GM23338 (cell line): ENCODE results near the gene GADD45GIP1. TPM values are rescaled to one million over a fixed set of nuclear protein-coding genes. Genes with fewer than 3 reads are reported as not detected.

Experiments used
- ATAC-seq: fragments of 200-7000 bp; cut with Tn5 transposase; 3 replicates; pipeline ENCODE4 v1.9.1; 2020
- DNase-seq: peaks from one replicate; pipeline ENCODE4 v3.0.0-alpha.2; 2015; ENCODE audit warnings: low spot score
- H2AFZ ChIP-seq: fragments of 200-600 bp; sonication (generic); 2 replicates; pipeline ENCODE4 v1.8.0; 2016; ENCODE audit warnings: antibody characterized with exemption, mild to moderate bottlenecking, moderate library complexity
- H3F3A ChIP-seq: fragments of 200-600 bp; sonication (generic); replicated peaks from 2 replicates; pipeline ENCODE4 v1.8.0; 2017; ENCODE audit warnings: antibody characterized with exemption, mixed run types, low read depth
- H3K27ac ChIP-seq: fragments of 200-600 bp; sonication (generic); 2 replicates; pipeline ENCODE4 v1.6.1; 2016; ENCODE audit warnings: low read depth
- H3K27me3 ChIP-seq: fragments of 200-600 bp; sonication (generic); 2 replicates; pipeline ENCODE4 v1.8.0; 2016; ENCODE audit warnings: mild to moderate bottlenecking, mixed run types, moderate library complexity; ENCODE audit not compliant: insufficient read depth
- H3K36me3 ChIP-seq: fragments of 200-600 bp; sonication (generic); 2 replicates; pipeline ENCODE4 v1.8.0; 2016; ENCODE audit warnings: mild to moderate bottlenecking; ENCODE audit not compliant: insufficient read depth
- H3K4me1 ChIP-seq: fragments of 200-600 bp; sonication (generic); 2 replicates; pipeline ENCODE4 v1.8.0; 2016; ENCODE audit warnings: mild to moderate bottlenecking, moderate library complexity; ENCODE audit not compliant: insufficient read depth
- H3K4me2 ChIP-seq: fragments of 200-600 bp; sonication (generic); 2 replicates; pipeline ENCODE4 v1.7.1; 2017; ENCODE audit warnings: mixed run types
- H3K4me3 ChIP-seq: fragments of 200-600 bp; sonication (generic); 2 replicates; pipeline ENCODE4 v1.6.1; 2016; ENCODE audit warnings: mixed run types
- H3K79me2 ChIP-seq: fragments of 200-600 bp; sonication (generic); replicated peaks from 2 replicates; pipeline ENCODE4 v1.8.0; 2017; ENCODE audit warnings: mild to moderate bottlenecking; ENCODE audit not compliant: insufficient read depth
- H3K9me2 ChIP-seq: fragments of 200-600 bp; sonication (generic); 2 replicates; pipeline ENCODE4 v1.8.0; 2017; ENCODE audit not compliant: insufficient read depth
- H4K20me1 ChIP-seq: fragments of 200-600 bp; sonication (generic); replicated peaks from 2 replicates; pipeline ENCODE4 v1.8.0; 2017; ENCODE audit warnings: mild to moderate bottlenecking; ENCODE audit not compliant: insufficient read depth
- H3K27ac Mint-ChIP-seq: 2 replicates; pipeline ENCODE4 v1.8.0; 2020; ENCODE audit warnings: inconsistent platforms, mild to moderate bottlenecking, moderate library complexity, mixed read lengths
- H3K27me3 Mint-ChIP-seq: 3 replicates; pipeline ENCODE4 v1.8.0; 2022; ENCODE audit warnings: low read depth, mild to moderate bottlenecking, moderate library complexity, mixed read lengths, inconsistent platforms; ENCODE audit not compliant: insufficient read depth, poor library complexity
- H3K36me3 Mint-ChIP-seq: 3 replicates; pipeline ENCODE4 v1.8.0; 2021; ENCODE audit warnings: low read depth, mild to moderate bottlenecking, inconsistent platforms, moderate library complexity, mixed read lengths
- H3K4me1 Mint-ChIP-seq: 3 replicates; pipeline ENCODE4 v1.8.0; 2020; ENCODE audit warnings: mild to moderate bottlenecking, inconsistent platforms, mixed read lengths
- H3K4me3 Mint-ChIP-seq: 3 replicates; pipeline ENCODE4 v1.8.0; 2021; ENCODE audit warnings: moderate library complexity, mild to moderate bottlenecking, inconsistent platforms, mixed read lengths
- H3K9me3 Mint-ChIP-seq: 3 replicates; pipeline ENCODE4 v1.8.0; 2020; ENCODE audit warnings: moderate library complexity, mild to moderate bottlenecking, inconsistent platforms, mixed read lengths
- CREB1 ChIP-seq: fragments of 250-450 bp; sonication (Bioruptor Pico); IDR thresholded peaks from 2 replicates; pipeline ENCODE4 v1.5.0; 2020; ENCODE audit warnings: low read depth, mild to moderate bottlenecking, moderate library complexity
- ETS1 ChIP-seq: IDR thresholded peaks from 2 replicates; pipeline ENCODE4 v1.6.1; 2016; ENCODE audit warnings: antibody characterized with exemption
- EZH2 ChIP-seq: fragments of 200-600 bp; sonication (generic); IDR thresholded peaks from one replicate; pipeline ENCODE4 v1.8.0; 2017; ENCODE audit warnings: antibody characterized with exemption, mild to moderate bottlenecking, low read depth; ENCODE audit not compliant: unreplicated experiment
- EZH2phosphoT487 ChIP-seq: fragments of 200-600 bp; sonication (generic); IDR thresholded peaks from one replicate; pipeline ENCODE4 v1.8.1; 2018; ENCODE audit warnings: antibody characterized with exemption; ENCODE audit not compliant: unreplicated experiment
- JUNB ChIP-seq: IDR thresholded peaks from one replicate; pipeline ENCODE4 v1.6.1; 2016; ENCODE audit warnings: antibody characterized with exemption; ENCODE audit not compliant: unreplicated experiment
- NANOG ChIP-seq: IDR thresholded peaks from 2 replicates; pipeline ENCODE4 v1.6.1; 2016; ENCODE audit warnings: antibody characterized with exemption, borderline replicate concordance
- POLR2AphosphoS5 ChIP-seq: IDR thresholded peaks from 2 replicates; pipeline ENCODE4 v1.6.1; 2016; ENCODE audit warnings: antibody characterized with exemption, low read depth
- STAT1 ChIP-seq: IDR thresholded peaks from one replicate; pipeline ENCODE4 v1.6.1; 2016; ENCODE audit warnings: antibody characterized with exemption; ENCODE audit not compliant: unreplicated experiment
- ZNF114 ChIP-seq: fragments of 250-450 bp; sonication (Bioruptor Pico); IDR thresholded peaks from 2 replicates; pipeline ENCODE4 v1.5.0; 2020; ENCODE audit warnings: mild to moderate bottlenecking, moderate library complexity
- ZNF331 ChIP-seq: fragments of 250-450 bp; sonication (Bioruptor Pico); IDR thresholded peaks from 2 replicates; pipeline ENCODE4 v1.5.0; 2020; ENCODE audit warnings: low read depth, mild to moderate bottlenecking, moderate library complexity
- polyA plus RNA-seq: library from polyadenylated mRNA; unstranded; fragments of >200 nt; fragmentation: Nextera tagmentation; extraction: Ambion mirVana; gene quantifications from 2 replicates; pipeline ENCODE4 v1.2.1, GENCODE V29; 2016
- total RNA-seq: library from RNA; depleted of rRNA; stranded (reverse); fragments of >200 nt; shearing (Covaris generic); gene quantifications from 2 replicates; pipeline ENCODE4 v1.2.3, GENCODE V29; 2014
- TF ChIP-seq, protein P1 (sequence below), 2 experiments: fragments of 200-600 bp in 1 of 2; sonication (generic) in 1 of 2; conservative IDR thresholded peaks; 2 replicates each; pipeline versions ENCODE4 v1.5.1 to v1.6.1; 2016 to 2017; ENCODE audit warnings: antibody characterized with exemption in 2 of 2, low read depth in 2 of 2, mild to moderate bottlenecking in 2 of 2, moderate library complexity in 1 of 2
- TF ChIP-seq, protein P2 (sequence below): fragments of 250-450 bp; sonication (Bioruptor Pico); IDR thresholded peaks from 2 replicates; pipeline ENCODE4 v1.5.0; 2020; ENCODE audit warnings: mild to moderate bottlenecking, moderate library complexity
- TF ChIP-seq, protein P3 (sequence below): IDR thresholded peaks from one replicate; pipeline ENCODE4 v1.6.1; 2018; ENCODE audit warnings: antibody characterized with exemption; ENCODE audit not compliant: unreplicated experiment

The GADD45GIP1 gene
- total and polyA plus RNA-seq, 2 experiments from 2014 or later, result 63.9 to 255 TPM

DNA sequence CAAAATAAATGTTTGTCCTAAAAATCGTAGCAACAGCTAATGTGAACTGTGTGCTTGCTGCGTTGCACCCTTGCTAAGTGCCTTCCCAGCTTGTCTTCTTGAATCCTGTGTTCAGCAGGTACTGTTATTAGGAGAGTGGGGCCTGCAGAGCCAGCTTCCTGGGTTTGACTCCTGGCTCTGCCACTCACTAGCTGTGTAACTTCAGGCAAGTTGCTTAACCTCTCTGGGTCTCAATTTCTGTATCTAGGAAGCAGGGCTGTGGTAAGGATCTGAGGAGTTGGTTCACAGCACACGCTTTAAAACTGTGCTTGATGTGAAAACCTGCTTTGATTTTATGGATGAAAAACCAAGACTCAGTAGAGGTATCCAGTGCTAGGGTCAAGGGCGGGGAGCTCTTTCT is 48.2 kb upstream of the GADD45GIP1 start:
- Histone ChIP-seq H3F3A (0 out of 2 replicates have a peak, but pooled peaks cover 3% of the 10 kb centered on the region), H3K36me3 (no peaks in the 10 kb centered on the region), H3K27me3 (peaks cover 86% of the 10 kb centered on the region), H3K79me2 (no peaks in the 10 kb centered on the region), H3K9me2 (no peaks in the 10 kb centered on the region), H3K4me1 (peaks cover 9% of the 10 kb centered on the region; the same call in 1 of the 2 replicates), H3K4me2 (no peak overlapping the region), H4K20me1 (no peaks in the 10 kb centered on the region; the same call in 1 of the 2 replicates), H3K4me3 (no peak overlapping the region), H3K27ac (no peak overlapping the region), H2AFZ (no peak overlapping the region)
- TF ChIP-seq POLR2AphosphoS5 (no peak), STAT1 (no peak), EZH2 (no peak), NANOG (no peak), ZNF114 (CRISPR knock-in tag) (no peak), ZNF331 (CRISPR knock-in tag) (no peak), ETS1 (no peak), JUNB (no peak), CREB1 (CRISPR knock-in tag) (no peak), EZH2phosphoT487 (no peak)
- TF ChIP-seq, protein P1, sequence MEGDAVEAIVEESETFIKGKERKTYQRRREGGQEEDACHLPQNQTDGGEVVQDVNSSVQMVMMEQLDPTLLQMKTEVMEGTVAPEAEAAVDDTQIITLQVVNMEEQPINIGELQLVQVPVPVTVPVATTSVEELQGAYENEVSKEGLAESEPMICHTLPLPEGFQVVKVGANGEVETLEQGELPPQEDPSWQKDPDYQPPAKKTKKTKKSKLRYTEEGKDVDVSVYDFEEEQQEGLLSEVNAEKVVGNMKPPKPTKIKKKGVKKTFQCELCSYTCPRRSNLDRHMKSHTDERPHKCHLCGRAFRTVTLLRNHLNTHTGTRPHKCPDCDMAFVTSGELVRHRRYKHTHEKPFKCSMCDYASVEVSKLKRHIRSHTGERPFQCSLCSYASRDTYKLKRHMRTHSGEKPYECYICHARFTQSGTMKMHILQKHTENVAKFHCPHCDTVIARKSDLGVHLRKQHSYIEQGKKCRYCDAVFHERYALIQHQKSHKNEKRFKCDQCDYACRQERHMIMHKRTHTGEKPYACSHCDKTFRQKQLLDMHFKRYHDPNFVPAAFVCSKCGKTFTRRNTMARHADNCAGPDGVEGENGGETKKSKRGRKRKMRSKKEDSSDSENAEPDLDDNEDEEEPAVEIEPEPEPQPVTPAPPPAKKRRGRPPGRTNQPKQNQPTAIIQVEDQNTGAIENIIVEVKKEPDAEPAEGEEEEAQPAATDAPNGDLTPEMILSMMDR (conservative IDR thresholded peaks at IDR 0.05; ENCODE audit: low read depth in 2 of 2), result no peak
- TF ChIP-seq, protein P2, sequence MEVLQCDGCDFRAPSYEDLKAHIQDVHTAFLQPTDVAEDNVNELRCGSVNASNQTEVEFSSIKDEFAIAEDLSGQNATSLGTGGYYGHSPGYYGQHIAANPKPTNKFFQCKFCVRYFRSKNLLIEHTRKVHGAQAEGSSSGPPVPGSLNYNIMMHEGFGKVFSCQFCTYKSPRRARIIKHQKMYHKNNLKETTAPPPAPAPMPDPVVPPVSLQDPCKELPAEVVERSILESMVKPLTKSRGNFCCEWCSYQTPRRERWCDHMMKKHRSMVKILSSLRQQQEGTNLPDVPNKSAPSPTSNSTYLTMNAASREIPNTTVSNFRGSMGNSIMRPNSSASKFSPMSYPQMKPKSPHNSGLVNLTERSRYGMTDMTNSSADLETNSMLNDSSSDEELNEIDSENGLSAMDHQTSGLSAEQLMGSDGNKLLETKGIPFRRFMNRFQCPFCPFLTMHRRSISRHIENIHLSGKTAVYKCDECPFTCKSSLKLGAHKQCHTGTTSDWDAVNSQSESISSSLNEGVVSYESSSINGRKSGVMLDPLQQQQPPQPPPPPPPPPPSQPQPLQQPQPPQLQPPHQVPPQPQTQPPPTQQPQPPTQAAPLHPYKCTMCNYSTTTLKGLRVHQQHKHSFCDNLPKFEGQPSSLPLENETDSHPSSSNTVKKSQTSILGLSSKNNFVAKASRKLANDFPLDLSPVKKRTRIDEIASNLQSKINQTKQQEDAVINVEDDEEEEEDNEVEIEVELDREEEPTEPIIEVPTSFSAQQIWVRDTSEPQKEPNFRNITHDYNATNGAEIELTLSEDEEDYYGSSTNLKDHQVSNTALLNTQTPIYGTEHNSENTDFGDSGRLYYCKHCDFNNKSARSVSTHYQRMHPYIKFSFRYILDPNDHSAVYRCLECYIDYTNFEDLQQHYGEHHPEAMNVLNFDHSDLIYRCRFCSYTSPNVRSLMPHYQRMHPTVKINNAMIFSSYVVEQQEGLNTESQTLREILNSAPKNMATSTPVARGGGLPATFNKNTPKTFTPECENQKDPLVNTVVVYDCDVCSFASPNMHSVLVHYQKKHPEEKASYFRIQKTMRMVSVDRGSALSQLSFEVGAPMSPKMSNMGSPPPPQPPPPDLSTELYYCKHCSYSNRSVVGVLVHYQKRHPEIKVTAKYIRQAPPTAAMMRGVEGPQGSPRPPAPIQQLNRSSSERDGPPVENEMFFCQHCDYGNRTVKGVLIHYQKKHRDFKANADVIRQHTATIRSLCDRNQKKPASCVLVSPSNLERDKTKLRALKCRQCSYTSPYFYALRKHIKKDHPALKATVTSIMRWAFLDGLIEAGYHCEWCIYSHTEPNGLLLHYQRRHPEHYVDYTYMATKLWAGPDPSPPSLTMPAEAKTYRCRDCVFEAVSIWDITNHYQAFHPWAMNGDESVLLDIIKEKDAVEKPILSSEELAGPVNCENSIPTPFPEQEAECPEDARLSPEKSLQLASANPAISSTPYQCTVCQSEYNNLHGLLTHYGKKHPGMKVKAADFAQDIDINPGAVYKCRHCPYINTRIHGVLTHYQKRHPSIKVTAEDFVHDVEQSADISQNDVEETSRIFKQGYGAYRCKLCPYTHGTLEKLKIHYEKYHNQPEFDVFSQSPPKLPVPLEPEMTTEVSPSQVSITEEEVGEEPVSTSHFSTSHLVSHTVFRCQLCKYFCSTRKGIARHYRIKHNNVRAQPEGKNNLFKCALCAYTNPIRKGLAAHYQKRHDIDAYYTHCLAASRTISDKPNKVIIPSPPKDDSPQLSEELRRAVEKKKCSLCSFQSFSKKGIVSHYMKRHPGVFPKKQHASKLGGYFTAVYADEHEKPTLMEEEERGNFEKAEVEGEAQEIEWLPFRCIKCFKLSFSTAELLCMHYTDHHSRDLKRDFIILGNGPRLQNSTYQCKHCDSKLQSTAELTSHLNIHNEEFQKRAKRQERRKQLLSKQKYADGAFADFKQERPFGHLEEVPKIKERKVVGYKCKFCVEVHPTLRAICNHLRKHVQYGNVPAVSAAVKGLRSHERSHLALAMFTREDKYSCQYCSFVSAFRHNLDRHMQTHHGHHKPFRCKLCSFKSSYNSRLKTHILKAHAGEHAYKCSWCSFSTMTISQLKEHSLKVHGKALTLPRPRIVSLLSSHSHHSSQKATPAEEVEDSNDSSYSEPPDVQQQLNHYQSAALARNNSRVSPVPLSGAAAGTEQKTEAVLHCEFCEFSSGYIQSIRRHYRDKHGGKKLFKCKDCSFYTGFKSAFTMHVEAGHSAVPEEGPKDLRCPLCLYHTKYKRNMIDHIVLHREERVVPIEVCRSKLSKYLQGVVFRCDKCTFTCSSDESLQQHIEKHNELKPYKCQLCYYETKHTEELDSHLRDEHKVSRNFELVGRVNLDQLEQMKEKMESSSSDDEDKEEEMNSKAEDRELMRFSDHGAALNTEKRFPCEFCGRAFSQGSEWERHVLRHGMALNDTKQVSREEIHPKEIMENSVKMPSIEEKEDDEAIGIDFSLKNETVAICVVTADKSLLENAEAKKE (CRISPR knock-in tag), result no peak
- TF ChIP-seq, protein P3, sequence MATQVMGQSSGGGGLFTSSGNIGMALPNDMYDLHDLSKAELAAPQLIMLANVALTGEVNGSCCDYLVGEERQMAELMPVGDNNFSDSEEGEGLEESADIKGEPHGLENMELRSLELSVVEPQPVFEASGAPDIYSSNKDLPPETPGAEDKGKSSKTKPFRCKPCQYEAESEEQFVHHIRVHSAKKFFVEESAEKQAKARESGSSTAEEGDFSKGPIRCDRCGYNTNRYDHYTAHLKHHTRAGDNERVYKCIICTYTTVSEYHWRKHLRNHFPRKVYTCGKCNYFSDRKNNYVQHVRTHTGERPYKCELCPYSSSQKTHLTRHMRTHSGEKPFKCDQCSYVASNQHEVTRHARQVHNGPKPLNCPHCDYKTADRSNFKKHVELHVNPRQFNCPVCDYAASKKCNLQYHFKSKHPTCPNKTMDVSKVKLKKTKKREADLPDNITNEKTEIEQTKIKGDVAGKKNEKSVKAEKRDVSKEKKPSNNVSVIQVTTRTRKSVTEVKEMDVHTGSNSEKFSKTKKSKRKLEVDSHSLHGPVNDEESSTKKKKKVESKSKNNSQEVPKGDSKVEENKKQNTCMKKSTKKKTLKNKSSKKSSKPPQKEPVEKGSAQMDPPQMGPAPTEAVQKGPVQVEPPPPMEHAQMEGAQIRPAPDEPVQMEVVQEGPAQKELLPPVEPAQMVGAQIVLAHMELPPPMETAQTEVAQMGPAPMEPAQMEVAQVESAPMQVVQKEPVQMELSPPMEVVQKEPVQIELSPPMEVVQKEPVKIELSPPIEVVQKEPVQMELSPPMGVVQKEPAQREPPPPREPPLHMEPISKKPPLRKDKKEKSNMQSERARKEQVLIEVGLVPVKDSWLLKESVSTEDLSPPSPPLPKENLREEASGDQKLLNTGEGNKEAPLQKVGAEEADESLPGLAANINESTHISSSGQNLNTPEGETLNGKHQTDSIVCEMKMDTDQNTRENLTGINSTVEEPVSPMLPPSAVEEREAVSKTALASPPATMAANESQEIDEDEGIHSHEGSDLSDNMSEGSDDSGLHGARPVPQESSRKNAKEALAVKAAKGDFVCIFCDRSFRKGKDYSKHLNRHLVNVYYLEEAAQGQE, result no peak
- Mint-ChIP-seq H3K9me3 (no peaks in the 10 kb centered on the region), H3K27me3 (peaks cover 68% of the 10 kb centered on the region), H3K27ac (no peak overlapping the region), H3K36me3 (no peaks in the 10 kb centered on the region; the same call in 2 of the 3 replicates), H3K4me3 (no peak overlapping the region), H3K4me1 (peaks cover 6% of the 10 kb centered on the region)
- DNase-seq (no peak), ATAC-seq (no peak)
